NCI-H82 treated with DMSO at 0.1 percent for 48 hours (cell line): Measurements from ENCODE around the gene LCE2D.
A peak's percentile ranks its signal among the peaks of the same experiment; 100 is the strongest.
"Not testable (repeated sequence)": the region's sequence is repeated elsewhere in the genome, so short reads cannot be mapped to it uniquely, and the experiment has no call there.

Experiments used
- DNase-seq: peaks from one replicate; lab custom pipeline; 2025; ENCODE audit not compliant: unreplicated experiment; lab: John Stamatoyannopoulos, UW

LCE2D gene

DNA sequence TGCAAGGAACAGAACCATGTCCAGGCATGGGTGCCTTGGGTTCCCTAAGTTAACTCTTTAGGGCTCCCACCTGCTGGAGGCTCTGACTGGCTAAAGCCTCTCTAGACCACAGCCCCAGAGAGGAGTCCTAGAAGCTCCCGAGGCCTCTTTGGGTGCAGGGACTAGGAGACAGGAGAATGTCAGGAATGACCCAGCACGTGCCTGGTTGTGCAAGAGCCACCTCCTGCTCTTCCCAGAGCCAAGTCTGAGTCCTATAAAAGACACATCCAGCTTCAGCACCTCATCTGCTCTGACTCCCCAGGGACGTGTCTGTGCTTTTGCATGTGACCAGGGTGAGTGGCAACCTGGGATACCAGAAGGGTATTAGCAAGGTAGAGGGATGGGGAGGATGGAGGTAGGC is at the start of gene LCE2D:
TSS of gene LCE2D (plus strand) at position 283 of the 400 bp plus-strand sequence. CDS start 726 bp downstream, outside the sequence.
- no peak for DNase-seq

DNA sequence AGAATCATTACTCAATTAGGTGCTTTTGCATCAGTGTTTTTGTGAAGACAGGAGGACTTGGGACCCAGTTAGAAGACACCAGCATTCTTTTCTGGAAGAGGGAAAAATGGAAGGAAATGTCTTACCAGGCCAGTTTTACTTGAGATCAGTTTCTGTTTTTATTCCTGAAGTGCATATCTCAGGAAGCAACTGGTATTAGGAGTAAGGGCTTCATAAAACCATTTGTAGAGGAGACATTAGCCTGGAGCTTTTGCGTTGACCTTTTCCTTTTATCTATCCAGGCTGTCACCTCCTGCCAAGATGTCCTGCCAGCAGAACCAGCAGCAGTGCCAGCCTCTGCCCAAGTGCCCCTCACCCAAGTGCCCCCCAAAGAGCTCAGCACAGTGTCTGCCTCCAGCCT is 49.7 kb upstream of the LCE2D start, which contains the start of gene LCE3B:
TSS of gene LCE3B (plus strand) at position 301 of the 400 bp plus-strand sequence. CDS start at position 301, 0 bp downstream.
- DNase-seq: no peak

GRCh38 chr1:152621993-152622392 is 41.2 kb upstream of the LCE2D start:
- no peak for DNase-seq

DNA sequence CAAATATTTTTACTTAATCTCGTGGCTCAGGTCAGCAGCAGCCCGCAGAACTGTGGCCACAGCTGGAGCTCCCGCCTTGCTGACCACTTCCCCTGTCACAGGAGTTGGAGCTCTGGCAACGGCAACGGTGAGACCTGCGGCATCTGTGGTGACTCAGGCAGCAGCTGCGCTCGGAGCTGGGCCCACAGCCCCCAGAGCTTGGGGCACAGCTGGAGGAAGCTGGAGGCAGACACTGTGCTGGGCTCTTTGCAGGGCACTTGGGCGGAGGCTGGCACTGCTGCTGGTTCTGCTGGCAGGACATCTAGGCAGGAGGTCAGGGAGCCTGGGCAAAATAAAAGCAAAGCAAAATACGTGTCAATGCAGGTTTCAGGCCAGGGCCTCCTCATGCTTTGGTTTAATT is 40.4 kb upstream of the LCE2D start, which contains the start of gene LCE3A:
TSS of gene LCE3A (minus strand) at position 301 of the 400 bp plus-strand sequence. CDS start at position 301, 0 bp downstream.
- DNase-seq: no peak

- no peak for DNase-seq
Observed at GRCh38 chr1:152623203-152623844, 39.9 kb upstream of the LCE2D start.

DNA sequence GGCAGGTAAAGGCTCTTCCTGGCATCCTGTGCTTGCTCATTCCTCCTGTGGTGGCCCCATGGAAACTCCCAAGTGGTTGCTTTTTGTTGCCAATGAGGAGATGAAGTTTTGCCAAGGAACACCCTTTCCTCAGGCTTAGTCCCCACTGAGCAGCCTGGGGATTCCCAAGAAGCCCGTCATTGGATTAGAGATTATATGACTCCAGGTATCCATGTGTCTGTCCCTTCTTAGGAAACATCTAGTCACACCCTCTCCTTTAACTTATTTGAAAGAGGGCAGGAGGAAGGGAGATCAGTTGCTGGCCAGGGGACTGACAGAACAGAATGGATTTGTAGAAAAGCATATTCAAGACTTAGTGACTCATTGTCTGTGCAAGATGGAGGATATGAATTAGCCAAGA is 36.4 kb upstream of the LCE2D start:
- DNase-seq: no peak

- DNase-seq: no peak
Observed at GRCh38 chr1:152630596-152630995, 32.6 kb upstream of the LCE2D start.

- DNase-seq: no peak
Observed at GRCh38 chr1:152640351-152640750, 22.8 kb upstream of the LCE2D start.

- DNase-seq: no peak
Observed at GRCh38 chr1:152643945-152644344, 19.2 kb upstream of the LCE2D start.

DNA sequence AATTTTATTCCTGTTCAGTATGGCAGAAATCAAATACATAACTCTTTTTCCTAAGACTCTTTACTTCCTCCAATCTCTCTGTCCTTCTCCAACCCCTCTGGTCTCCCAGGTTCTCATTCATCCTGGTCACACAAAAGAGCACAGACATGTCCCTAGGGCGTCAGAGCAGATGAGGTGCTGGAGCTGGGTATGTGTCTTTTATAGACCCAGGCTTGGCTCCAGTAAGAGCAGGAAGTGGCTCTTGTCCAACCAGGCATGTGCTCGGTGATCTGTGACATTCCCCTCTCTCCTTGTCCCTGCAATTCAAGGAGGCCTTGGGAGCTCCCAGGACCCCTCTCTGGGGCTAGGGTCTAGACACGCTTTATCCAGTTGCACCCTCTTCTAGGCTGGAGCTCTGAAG is 18.0 kb upstream of the LCE2D start:
- no peak for DNase-seq

GRCh38 chr1:152646656-152647055 is 16.5 kb upstream of the LCE2D start:
- DNase-seq: no peak

- peak; percentile 25 for DNase-seq
Observed at GRCh38 chr1:152654110-152654509, 9.1 kb upstream of the LCE2D start.

- DNase-seq: no peak
Observed at GRCh38 chr1:152656459-152656858, 6.7 kb upstream of the LCE2D start.

GRCh38 chr1:152657677-152658076 is 5.5 kb upstream of the LCE2D start:
- no peak for DNase-seq

DNA sequence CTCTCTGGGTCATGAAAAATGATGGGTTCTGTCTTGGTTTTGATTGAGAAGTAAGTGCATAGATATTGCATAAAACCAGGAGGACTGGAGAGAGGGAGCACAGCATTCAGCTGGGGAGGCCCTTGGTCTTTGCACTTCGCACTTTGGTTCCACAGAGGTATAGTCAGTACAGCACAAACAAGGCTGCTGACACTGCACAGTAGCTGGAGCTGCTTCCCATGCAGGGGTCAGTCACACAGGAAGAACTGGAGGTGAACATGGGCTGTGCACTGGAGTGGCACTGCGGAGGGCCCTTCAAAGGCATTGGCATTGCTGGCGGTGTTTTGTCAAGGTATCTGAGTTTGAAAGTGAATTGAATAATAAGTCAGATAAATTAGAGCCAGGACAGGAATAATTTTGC is 4.5 kb upstream of the LCE2D start:
- DNase-seq: no peak

- DNase-seq: not testable (repeated sequence)
Observed at GRCh38 chr1:152666171-152666570, 3.0 kb downstream of the LCE2D start.

DNA sequence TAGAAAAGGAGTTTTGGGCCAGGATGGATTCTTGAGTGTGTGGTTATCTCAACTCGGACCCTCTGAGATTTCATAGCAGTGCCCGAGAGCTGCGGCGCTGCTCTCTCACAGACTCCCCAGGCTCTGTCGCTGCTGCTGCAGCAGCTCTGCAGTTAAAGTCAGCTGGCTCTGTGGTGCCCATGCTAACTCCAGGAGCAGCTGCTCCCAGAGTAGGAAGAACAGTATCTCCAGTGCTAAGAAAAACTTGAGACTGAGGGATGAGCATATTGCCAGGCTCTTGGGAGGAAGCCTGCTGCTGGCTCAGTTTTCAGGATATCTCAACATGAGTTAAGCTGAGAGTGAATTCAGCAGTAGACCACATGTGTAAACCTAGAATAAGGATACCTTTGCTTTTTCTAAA is 4.5 kb downstream of the LCE2D start:
- no peak for DNase-seq

GRCh38 chr1:152673016-152673415 is 9.8 kb downstream of the LCE2D start:
- DNase-seq: no peak

GRCh38 chr1:152674983-152675382 is 11.8 kb downstream of the LCE2D start, which contains the start of gene LCE2C:
LCE2C (plus strand) TSS chr1:152675279; CDS start chr1:152676016, 737 bp downstream.
- not testable (repeated sequence) for DNase-seq

- no peak for DNase-seq
Observed at GRCh38 chr1:152679459-152679858, 16.3 kb downstream of the LCE2D start.

DNA sequence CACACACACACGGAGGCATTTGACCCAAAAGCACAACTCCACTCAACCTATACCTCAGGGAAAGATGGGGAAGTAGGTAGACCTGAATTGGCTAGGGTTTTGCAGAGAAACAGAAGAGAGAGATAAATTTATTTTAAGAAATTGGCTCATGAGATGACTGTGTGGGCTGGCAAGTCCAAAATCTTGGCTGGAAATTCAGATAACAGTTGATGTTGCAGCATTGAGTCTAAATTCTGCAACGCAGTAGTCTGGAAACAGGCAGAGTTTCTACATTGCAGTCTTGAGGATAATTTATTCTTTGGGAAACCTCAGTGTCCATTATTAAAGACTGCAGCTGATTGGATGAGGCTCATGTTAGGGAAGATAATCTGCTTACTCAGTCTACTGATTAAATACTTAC is 18.4 kb downstream of the LCE2D start:
- DNase-seq: no peak

DNA sequence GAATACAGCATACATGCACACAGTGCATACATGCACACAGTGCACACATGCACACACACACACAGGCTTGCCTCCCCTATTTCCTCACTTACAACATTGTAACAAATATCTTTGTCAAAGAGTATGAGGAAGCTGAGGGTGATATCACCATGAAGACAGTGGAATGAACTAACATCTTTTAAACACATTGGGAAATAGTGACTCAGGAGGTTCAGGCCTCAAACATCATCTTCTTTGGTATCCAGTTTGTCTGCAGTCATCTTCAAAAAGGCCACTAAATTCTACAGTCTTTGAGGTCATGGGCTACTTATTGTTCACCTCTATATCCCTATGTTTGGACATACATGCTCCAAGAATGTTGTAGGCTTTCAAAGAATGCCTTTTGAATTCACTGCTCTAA is 20.7 kb downstream of the LCE2D start:
- no peak for DNase-seq

DNA sequence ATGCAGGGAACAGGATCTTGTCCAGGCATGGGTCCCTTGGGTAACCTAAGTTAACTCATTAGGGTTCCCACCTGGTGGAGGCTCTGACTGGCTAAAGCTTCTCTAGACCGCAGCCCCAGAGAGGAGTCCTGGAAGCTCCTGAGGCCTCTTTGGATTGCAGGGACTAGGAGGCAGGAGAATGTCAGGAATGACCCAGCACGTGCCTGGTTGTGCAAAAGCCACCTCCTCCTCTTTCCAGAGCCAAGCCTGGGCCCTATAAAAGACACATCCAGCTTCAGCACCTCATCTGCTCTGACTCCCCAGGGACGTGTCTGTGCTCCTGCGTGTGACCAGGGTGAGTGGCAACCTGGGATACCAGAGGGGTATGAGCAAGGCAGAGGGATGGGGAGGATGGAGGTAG is 22.6 kb downstream of the LCE2D start, which contains the start of gene LCE2B:
TSS of gene LCE2B (plus strand) at position 301 of the 400 bp plus-strand sequence. CDS start 721 bp downstream, outside the sequence.
- DNase-seq: not testable (repeated sequence)
